NCI-H1417 treated with DMSO at 0.1 percent for 48 hours (cell line): ENCODE results near the gene MISFA.
"Not testable (repeated sequence)": the region's sequence is repeated elsewhere in the genome, so short reads cannot be mapped to it uniquely, and the experiment has no call there.

Experiments used
- DNase-seq: peaks from one replicate; lab custom pipeline; 2025; lab: John Stamatoyannopoulos, UW

Gene MISFA

DNA sequence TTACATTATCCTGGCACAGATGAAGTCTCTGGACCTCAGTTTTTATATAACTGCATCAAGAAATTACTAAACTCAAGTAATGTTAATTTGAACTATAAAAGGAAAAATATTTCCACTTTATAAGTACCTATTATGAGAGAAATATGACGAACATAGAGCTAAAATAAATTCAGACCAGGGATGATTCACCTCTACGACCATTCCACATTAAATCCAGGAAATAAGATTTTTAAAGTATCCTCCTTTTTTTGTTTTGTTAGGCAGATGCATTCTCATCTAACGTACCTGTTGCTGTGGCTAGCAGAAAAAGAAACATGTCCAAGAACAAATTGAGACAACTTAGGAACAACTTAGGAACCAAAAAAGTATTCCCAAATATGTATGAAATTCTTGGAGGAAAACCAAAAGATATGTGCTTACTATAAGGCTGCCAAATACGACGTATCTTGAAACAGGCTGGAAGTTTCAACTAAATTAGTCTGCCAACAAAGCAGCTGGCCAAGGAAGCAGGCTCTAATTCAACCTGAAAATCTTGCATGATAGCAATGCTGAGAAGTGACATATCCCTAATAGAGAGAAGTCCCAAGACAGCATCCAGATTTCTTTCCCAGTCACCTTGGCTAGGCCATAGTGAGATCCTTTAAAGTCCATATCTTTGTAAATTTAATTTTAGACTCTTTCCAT is 18.9 kb downstream of the MISFA start:
- DNase-seq, result no peak

DNA sequence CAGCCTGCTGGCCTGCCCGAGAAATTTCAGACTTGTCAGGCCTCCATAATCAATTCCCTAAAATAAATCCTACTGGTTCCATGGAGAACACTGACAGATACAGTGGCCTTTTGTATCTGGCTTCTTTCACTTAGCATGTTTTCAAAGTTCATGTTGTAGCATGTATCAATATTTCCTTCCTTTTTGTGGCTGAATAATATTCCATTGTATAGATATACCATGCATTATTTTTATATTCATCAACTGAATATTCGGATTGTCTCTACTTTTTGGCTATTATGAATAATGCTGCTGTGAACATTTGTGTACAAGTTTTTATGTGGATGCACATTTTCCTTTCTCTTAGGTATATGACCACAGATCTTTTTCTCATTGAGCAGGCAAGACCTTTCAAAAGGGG is 24.1 kb downstream of the MISFA start:
- no peak for DNase-seq

DNA sequence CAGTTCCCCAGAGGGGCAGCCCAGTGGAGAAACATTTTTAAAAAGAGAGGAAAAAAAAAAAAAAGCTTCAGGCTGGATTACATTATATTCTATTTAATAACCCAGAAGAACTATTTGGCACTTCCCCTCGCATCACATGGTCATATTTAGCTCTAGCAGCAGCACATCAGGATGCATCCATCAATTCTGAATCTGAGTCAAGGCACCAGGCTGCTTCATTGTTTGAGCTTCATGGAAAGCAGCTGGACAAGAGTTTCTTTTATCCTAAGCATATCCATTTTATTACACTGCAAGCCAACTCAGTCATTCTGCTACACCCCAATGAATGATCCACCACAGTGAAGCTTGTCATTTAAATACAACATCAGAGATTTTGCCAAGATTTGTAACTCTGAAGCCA is 24.6 kb downstream of the MISFA start:
- DNase-seq, result no peak

DNA sequence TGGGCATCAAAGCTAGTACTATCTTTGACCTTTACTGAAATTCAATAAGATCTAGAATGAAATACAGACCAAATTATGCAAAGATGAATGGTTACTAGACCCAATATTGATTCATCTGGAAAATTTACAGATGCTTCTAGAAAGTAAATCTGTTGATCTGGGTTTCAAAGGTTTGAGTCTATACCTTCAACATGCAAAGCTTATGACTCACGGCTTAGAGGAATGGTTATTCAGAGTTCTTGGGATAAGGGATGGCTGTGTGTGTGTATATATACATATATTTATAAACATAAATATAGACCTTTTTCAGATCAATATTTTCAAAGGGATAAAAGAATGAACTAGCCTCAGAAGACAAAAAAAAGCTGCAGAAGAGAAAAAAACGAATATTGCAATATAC is 33.3 kb downstream of the MISFA start:
- DNase-seq, result no peak

GRCh38 chr11:18633256-18634139 is 33.9 kb downstream of the MISFA start:
- DNase-seq, result no peak

- DNase-seq, result peak; percentile 79
Measured at GRCh38 chr11:18634140-18635032, 34.8 kb downstream of the MISFA start, which contains the start of gene SPTY2D1. TSS of gene SPTY2D1 (minus strand) at chr11:18634342. CDS start at chr11:18634257, 85 bp downstream.

- no peak for DNase-seq
Measured at GRCh38 chr11:18641677-18642076, 42.1 kb downstream of the MISFA start.

GRCh38 chr11:18643034-18643433 is 43.4 kb downstream of the MISFA start:
- DNase-seq, result not testable (repeated sequence)

DNA sequence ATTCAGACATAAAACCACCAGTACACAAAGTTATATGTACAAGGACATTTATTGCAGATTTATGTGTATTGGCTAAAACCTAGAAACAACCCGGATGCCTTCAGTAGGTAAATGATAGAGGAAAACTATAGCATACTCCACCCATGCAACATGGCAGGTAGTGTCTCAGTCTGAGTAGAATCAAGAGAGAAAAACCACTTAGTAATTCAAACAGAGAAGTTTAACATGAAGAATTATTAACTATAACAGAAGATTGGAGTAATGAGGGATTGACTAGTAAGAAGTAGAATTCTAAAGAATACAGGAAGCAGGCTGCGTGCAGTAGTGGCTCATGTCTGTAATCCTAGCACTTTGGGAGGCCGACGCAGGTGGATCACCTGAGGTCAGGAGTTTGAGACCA is 50.8 kb downstream of the MISFA start:
- no peak for DNase-seq

DNA sequence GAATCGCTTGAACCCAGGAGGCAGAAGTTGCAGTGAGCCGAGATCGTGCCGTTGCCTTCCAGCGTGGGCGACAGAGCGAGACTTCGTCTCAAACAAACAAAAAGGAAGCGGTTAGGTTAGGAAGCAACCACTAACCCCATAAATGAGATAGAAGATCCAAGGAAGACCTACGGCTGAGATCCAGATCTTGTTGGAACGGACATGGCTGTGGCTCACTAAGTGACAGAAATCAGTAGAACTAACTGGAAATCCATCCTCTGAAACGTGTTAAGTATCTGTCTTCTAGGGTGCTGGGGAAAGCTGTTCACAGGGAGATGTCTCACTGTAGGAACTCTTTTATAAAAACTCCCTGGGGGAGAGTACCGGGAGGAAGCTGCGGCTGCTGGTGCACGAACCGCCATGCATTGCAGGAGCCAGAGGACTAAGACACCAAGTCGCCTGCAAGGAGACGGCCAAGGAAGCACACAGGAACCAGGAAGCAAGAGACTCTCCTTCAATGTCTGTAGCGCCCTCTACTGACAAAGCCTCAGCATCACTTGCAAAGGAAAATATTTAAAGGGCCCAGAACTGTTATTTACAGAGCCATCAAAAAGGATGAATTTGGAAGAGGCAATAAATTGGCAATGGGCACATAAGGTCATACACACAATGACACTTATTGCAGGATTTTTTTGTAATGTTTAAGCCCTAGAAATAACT is 51.4 kb downstream of the MISFA start:
- DNase-seq, result no peak
